K562 (cell line): ENCODE measurements around the gene FAM199X. TPM values are rescaled to one million over a fixed set of nuclear protein-coding genes. Genes with fewer than 3 reads are reported as not detected.
A peak's percentile ranks its signal among the peaks of the same experiment; 100 is the strongest.

Source experiments
- ATF1 ChIP-seq, 2 experiments: fragments of 450-650 bp in 1 of 2; IDR thresholded peaks; 2 replicates each; pipeline ENCODE4 v1.6.1; 2016; ENCODE audit warnings: missing compliant biosample characterization in 1 of 2, missing genetic modification characterization in 1 of 2
- CBX8 ChIP-seq: fragments of 200-600 bp; sonication (generic); IDR thresholded peaks from 2 replicates; pipeline ENCODE4 v1.6.1; 2012; ENCODE audit warnings: borderline replicate concordance, mixed run types, low read depth, mild to moderate bottlenecking, moderate library complexity, mixed read lengths, low read length, control low read depth, inconsistent platforms; ENCODE audit not compliant: poor library complexity, severe bottlenecking; ENCODE audit errors: extremely low read depth
- FOSL1 ChIP-seq: fragments of 200-800 bp; sonication (Bioruptor generic); conservative IDR thresholded peaks from 2 replicates; pipeline ENCODE4 v1.6.1; 2016; ENCODE audit warnings: missing genetic modification characterization, missing compliant biosample characterization
- GTF2F1 ChIP-seq: IDR thresholded peaks from 2 replicates; pipeline ENCODE4 v1.6.1; 2011; ENCODE audit warnings: low read depth, low read length, improper control_type of control experiment
- HDAC6 ChIP-seq: IDR thresholded peaks from 2 replicates; pipeline ENCODE4 v1.6.1; 2012; ENCODE audit warnings: low read depth, mild to moderate bottlenecking, control low read depth, inconsistent platforms, low read length, moderate library complexity
- POLR2A ChIP-seq: fragments of 450-650 bp; conservative IDR thresholded peaks from 2 replicates; pipeline ENCODE4 v1.6.1; 2016
- polyA plus RNA-seq, 8 experiments: library from polyadenylated mRNA; depleted of rRNA in 4 of 8; stranded (reverse) in 5 of 8; unstranded in 3 of 8; fragments of >200 nt; fragmentation: Nextera tagmentation in 2 of 8; fragmentation: Illumina TruSeq in 1 of 8; extraction: Ambion mirVana in 2 of 8; extraction: Trizol in 1 of 8; gene quantifications; 2 replicates each; pipeline versions ENCODE4 v1.2.1 to v1.2.3, GENCODE V29; 2011 to 2014; ENCODE audit warnings: inconsistent platforms in 1 of 8, missing spikeins in 1 of 8
- total RNA-seq, 7 experiments: library from RNA; depleted of rRNA in 6 of 7; stranded (reverse); fragments of >200 nt in 6 of 7; fragmentation: Illumina TruSeq in 2 of 7; extraction: Trizol in 2 of 7; gene quantifications; 2 replicates each; pipeline versions ENCODE4 v1.2.1 to v1.2.3, GENCODE V29; 2011 to 2021; ENCODE audit warnings: low replicate concordance in 1 of 7
- TF ChIP-seq, protein P1 (sequence below): fragments of 450-650 bp; formaldehyde crosslinking; IDR thresholded peaks from 2 replicates; pipeline ENCODE4 v1.4.0; 2020; ENCODE audit warnings: mild to moderate bottlenecking, mixed read lengths
- TF ChIP-seq, protein P2 (sequence below), 2 experiments: fragments of 450-650 bp in 1 of 2; sonication (generic) in 1 of 2; formaldehyde crosslinking in 1 of 2; IDR thresholded peaks in 1 of 2; conservative IDR thresholded peaks in 1 of 2; 2 replicates each; pipeline versions ENCODE4 v1.6.1 to v1.8.1; 2016 to 2023; ENCODE audit warnings: mild to moderate bottlenecking in 2 of 2, moderate library complexity in 2 of 2, inconsistent platforms in 1 of 2, missing genetic modification reagents in 1 of 2
- TF ChIP-seq, protein P3 (sequence below): fragments of 450-650 bp; IDR thresholded peaks from 2 replicates; pipeline ENCODE4 v1.6.1; 2018; ENCODE audit warnings: mild to moderate bottlenecking, low read depth; ENCODE audit not compliant: partially characterized antibody
- TF ChIP-seq, protein P4 (sequence below): fragments of 450-650 bp; IDR thresholded peaks from 2 replicates; pipeline ENCODE4 v1.6.1; 2017; ENCODE audit warnings: antibody characterized with exemption, mild to moderate bottlenecking
- TF ChIP-seq, protein P5 (sequence below): sonication (generic); formaldehyde crosslinking; IDR thresholded peaks from 2 replicates; pipeline ENCODE4 v1.8.1; 2023; ENCODE audit warnings: missing genetic modification reagents, mild to moderate bottlenecking, borderline replicate concordance

The FAM199X gene
- total and polyA plus RNA-seq, 9 of the 15 experiments (the other 6 are each of a cell fraction or from before 2014, with no cell fraction given): 4.6 to 22.2 (median 13.7) TPM

DNA sequence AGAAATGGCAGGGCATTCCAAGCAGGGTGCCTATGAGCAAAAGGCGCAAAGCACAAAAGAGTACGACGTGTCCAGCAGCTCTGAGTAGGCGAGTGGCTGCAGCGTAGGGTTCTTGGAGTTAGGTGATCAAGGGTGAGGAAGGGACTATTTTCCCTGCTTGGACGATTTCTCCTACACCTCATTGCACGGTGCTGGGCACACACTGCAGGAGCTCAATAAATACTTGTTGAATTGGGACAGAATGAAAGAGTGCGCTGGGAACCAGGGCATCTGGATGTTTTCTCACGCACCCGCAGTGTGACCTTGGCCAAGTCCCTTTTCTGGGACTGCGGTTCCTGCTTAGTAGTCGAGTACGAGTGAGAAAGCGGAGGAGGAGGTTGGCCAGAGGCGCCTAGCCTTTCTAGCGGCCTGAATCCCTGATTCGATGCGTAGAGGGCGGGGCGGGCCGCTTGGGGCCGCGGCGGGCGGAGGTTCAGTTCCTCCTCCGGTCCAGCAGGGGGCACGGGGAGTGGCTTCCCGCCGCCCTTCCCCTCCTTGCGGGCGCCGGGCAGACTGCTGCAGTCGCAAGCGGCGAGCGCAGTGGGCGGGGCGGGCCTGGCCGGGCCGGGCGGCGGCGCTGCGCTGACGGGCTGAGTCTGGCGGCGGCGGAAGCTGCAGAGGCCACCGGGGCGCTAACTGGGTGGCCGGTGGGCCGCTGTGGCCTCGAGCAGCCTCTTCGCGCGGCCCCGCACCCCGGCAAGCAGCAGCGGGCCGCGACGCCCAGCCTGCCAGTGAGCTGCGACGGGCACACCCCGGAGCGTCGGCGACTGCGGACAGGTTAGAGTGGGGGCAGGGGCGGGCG, at the start of gene FAM199X (continued):
- TF ChIP-seq, protein P1, sequence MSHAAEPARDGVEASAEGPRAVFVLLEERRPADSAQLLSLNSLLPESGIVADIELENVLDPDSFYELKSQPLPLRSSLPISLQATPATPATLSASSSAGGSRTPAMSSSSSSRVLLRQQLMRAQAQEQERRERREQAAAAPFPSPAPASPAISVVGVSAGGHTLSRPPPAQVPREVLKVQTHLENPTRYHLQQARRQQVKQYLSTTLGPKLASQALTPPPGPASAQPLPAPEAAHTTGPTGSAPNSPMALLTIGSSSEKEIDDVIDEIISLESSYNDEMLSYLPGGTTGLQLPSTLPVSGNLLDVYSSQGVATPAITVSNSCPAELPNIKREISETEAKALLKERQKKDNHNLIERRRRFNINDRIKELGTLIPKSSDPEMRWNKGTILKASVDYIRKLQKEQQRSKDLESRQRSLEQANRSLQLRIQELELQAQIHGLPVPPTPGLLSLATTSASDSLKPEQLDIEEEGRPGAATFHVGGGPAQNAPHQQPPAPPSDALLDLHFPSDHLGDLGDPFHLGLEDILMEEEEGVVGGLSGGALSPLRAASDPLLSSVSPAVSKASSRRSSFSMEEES: no peak
- TF ChIP-seq, protein P2, sequence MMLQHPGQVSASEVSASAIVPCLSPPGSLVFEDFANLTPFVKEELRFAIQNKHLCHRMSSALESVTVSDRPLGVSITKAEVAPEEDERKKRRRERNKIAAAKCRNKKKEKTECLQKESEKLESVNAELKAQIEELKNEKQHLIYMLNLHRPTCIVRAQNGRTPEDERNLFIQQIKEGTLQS (IDR thresholded peaks at IDR 0.05): no peak
- TF ChIP-seq, protein P2 (CRISPR knock-in tag; conservative IDR thresholded peaks at IDR 0.05): no peak
- no peak for TF ChIP-seq GTF2F1
- no peak for TF ChIP-seq CBX8
- TF ChIP-seq ATF1 (CRISPR knock-in tag; IDR thresholded peaks at IDR 0.05): no peak
- peak; percentile 63 for TF ChIP-seq ATF1 (tag; IDR thresholded peaks at IDR 0.05)
- TF ChIP-seq, protein P3, sequence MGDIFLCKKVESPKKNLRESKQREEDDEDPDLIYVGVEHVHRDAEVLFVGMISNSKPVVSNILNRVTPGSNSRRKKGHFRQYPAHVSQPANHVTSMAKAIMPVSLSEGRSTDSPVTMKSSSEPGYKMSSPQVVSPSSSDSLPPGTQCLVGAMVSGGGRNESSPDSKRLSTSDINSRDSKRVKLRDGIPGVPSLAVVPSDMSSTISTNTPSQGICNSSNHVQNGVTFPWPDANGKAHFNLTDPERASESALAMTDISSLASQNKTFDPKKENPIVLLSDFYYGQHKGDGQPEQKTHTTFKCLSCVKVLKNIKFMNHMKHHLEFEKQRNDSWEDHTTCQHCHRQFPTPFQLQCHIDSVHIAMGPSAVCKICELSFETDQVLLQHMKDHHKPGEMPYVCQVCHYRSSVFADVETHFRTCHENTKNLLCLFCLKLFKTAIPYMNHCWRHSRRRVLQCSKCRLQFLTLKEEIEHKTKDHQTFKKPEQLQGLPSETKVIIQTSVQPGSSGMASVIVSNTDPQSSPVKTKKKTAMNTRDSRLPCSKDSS: no peak
- no peak for TF ChIP-seq FOSL1 (tag)
- TF ChIP-seq, protein P4, sequence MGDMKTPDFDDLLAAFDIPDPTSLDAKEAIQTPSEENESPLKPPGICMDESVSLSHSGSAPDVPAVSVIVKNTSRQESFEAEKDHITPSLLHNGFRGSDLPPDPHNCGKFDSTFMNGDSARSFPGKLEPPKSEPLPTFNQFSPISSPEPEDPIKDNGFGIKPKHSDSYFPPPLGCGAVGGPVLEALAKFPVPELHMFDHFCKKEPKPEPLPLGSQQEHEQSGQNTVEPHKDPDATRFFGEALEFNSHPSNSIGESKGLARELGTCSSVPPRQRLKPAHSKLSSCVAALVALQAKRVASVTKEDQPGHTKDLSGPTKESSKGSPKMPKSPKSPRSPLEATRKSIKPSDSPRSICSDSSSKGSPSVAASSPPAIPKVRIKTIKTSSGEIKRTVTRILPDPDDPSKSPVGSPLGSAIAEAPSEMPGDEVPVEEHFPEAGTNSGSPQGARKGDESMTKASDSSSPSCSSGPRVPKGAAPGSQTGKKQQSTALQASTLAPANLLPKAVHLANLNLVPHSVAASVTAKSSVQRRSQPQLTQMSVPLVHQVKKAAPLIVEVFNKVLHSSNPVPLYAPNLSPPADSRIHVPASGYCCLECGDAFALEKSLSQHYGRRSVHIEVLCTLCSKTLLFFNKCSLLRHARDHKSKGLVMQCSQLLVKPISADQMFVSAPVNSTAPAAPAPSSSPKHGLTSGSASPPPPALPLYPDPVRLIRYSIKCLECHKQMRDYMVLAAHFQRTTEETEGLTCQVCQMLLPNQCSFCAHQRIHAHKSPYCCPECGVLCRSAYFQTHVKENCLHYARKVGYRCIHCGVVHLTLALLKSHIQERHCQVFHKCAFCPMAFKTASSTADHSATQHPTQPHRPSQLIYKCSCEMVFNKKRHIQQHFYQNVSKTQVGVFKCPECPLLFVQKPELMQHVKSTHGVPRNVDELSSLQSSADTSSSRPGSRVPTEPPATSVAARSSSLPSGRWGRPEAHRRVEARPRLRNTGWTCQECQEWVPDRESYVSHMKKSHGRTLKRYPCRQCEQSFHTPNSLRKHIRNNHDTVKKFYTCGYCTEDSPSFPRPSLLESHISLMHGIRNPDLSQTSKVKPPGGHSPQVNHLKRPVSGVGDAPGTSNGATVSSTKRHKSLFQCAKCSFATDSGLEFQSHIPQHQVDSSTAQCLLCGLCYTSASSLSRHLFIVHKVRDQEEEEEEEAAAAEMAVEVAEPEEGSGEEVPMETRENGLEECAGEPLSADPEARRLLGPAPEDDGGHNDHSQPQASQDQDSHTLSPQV: no peak
- TF ChIP-seq, protein P5, sequence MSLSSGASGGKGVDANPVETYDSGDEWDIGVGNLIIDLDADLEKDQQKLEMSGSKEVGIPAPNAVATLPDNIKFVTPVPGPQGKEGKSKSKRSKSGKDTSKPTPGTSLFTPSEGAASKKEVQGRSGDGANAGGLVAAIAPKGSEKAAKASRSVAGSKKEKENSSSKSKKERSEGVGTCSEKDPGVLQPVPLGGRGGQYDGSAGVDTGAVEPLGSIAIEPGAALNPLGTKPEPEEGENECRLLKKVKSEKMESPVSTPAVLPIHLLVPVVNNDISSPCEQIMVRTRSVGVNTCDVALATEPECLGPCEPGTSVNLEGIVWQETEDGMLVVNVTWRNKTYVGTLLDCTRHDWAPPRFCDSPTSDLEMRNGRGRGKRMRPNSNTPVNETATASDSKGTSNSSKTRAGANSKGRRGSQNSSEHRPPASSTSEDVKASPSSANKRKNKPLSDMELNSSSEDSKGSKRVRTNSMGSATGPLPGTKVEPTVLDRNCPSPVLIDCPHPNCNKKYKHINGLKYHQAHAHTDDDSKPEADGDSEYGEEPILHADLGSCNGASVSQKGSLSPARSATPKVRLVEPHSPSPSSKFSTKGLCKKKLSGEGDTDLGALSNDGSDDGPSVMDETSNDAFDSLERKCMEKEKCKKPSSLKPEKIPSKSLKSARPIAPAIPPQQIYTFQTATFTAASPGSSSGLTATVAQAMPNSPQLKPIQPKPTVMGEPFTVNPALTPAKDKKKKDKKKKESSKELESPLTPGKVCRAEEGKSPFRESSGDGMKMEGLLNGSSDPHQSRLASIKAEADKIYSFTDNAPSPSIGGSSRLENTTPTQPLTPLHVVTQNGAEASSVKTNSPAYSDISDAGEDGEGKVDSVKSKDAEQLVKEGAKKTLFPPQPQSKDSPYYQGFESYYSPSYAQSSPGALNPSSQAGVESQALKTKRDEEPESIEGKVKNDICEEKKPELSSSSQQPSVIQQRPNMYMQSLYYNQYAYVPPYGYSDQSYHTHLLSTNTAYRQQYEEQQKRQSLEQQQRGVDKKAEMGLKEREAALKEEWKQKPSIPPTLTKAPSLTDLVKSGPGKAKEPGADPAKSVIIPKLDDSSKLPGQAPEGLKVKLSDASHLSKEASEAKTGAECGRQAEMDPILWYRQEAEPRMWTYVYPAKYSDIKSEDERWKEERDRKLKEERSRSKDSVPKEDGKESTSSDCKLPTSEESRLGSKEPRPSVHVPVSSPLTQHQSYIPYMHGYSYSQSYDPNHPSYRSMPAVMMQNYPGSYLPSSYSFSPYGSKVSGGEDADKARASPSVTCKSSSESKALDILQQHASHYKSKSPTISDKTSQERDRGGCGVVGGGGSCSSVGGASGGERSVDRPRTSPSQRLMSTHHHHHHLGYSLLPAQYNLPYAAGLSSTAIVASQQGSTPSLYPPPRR: 0 out of 2 replicates have a peak, but pooled peaks have one; percentile 59
- TF ChIP-seq HDAC6: no peak
- TF ChIP-seq POLR2A: peak; percentile 79
